ENCODE results near the gene FAM187B.

Gene FAM187B

GRCh38 chr19:35211545-35212230, 16.9 kb downstream of the FAM187B start:
- no peak for DNase-seq (ENCODE audit: low read depth, low spot score)
- in situ Hi-C loops (cut with HindIII; ENCODE audit: low sequenced_read_pairs) = no loop called here
- no peak overlapping the region for H3K4me3 ChIP-seq (ENCODE audit: low read depth, low read length)
- no peak for TF ChIP-seq CTCF (IDR thresholded peaks at IDR 0.05; ENCODE audit: low read depth, low read length)

GRCh38 chr19:35209646-35210045, 18.9 kb downstream of the FAM187B start:
- TF ChIP-seq CTCF (IDR thresholded peaks at IDR 0.05; ENCODE audit: low read depth, low read length) = no peak
- in situ Hi-C loops (cut with HindIII; ENCODE audit: low sequenced_read_pairs) = no loop called here
- DNase-seq (ENCODE audit: low read depth, low spot score) = no peak
- no peak overlapping the region for H3K4me3 ChIP-seq (ENCODE audit: low read depth, low read length)

- in situ Hi-C loops (cut with HindIII; ENCODE audit: low sequenced_read_pairs) = no loop called here
- DNase-seq (ENCODE audit: low read depth, low spot score) = no peak
- H3K4me3 ChIP-seq (ENCODE audit: low read depth, low read length) = no peak overlapping the region
- no peak for TF ChIP-seq CTCF (IDR thresholded peaks at IDR 0.05; ENCODE audit: low read depth, low read length)
These were observed 20.4 kb downstream of the FAM187B start for GRCh38 chr19:35208121-35208520.

- no peak for TF ChIP-seq CTCF (IDR thresholded peaks at IDR 0.05; ENCODE audit: low read depth, low read length)
- no peak for DNase-seq (ENCODE audit: low read depth, low spot score)
- in situ Hi-C loops (cut with HindIII; ENCODE audit: low sequenced_read_pairs) = no loop called here
- no peak overlapping the region for H3K4me3 ChIP-seq (ENCODE audit: low read depth, low read length)
These were observed 21.1 kb downstream of the FAM187B start for GRCh38 chr19:35207391-35207871.

- H3K4me3 ChIP-seq (ENCODE audit: low read depth, low read length) = no peak overlapping the region
These were observed 21.7 kb downstream of the FAM187B start for GRCh38 chr19:35206855-35207254.

GRCh38 chr19:35206379-35206778, 22.2 kb downstream of the FAM187B start:
- no peak for DNase-seq (ENCODE audit: low read depth, low spot score)
- no peak overlapping the region for H3K4me3 ChIP-seq (ENCODE audit: low read depth, low read length)
- in situ Hi-C loops (cut with HindIII; ENCODE audit: low sequenced_read_pairs) = no loop called here
- TF ChIP-seq CTCF (IDR thresholded peaks at IDR 0.05; ENCODE audit: low read depth, low read length) = no peak

More at GRCh38 chr19:35206855-35207254, 21.7 kb downstream of the FAM187B start:
- in situ Hi-C loops (cut with HindIII; ENCODE audit: low sequenced_read_pairs) = no loop called here
- no peak for DNase-seq (ENCODE audit: low read depth, low spot score)
- TF ChIP-seq CTCF (IDR thresholded peaks at IDR 0.05; ENCODE audit: low read depth, low read length) = no peak
